Fibroblast of skin of abdomen (primary cell): ENCODE data around the gene ZDHHC11.
"Not testable (repeated sequence)": the region's sequence is repeated elsewhere in the genome, so short reads cannot be mapped to it uniquely, and the experiment has no call there.

Experiments
- DNase-seq: peaks from one replicate; pipeline ENCODE4 v3.0.0-alpha.2; 2013

ZDHHC11 gene

GRCh38 chr5:859798-860296 lies 9.1 kb upstream of the ZDHHC11 start:
- no peak for DNase-seq

- DNase-seq = no peak
These were observed 8.6 kb upstream of the ZDHHC11 start for GRCh38 chr5:859391-859790.

GRCh38 chr5:858726-859125 lies 7.9 kb upstream of the ZDHHC11 start:
- DNase-seq = no peak

GRCh38 chr5:856531-857425 lies 6.0 kb upstream of the ZDHHC11 start:
- peak; percentile 8 for DNase-seq

GRCh38 chr5:855771-856530 lies 5.2 kb upstream of the ZDHHC11 start:
- DNase-seq = peak; percentile 9

- no peak for DNase-seq
These were observed 4.4 kb upstream of the ZDHHC11 start for GRCh38 chr5:854966-855743.

GRCh38 chr5:854217-854616 lies 3.4 kb upstream of the ZDHHC11 start:
- DNase-seq = no peak

- not testable (repeated sequence) for DNase-seq
These were observed 2.8 kb upstream of the ZDHHC11 start for GRCh38 chr5:853416-854090.

- DNase-seq = no peak
These were observed 1.9 kb upstream of the ZDHHC11 start for GRCh38 chr5:852431-853401.

- no peak for DNase-seq
These were observed 1.2 kb upstream of the ZDHHC11 start for GRCh38 chr5:852018-852417.

GRCh38 chr5:851553-851952 lies 767 bp upstream of the ZDHHC11 start:
- no peak for DNase-seq

- no peak for DNase-seq
These were observed 290 bp upstream of the ZDHHC11 start for GRCh38 chr5:851076-851475.

- no peak for DNase-seq
These were observed 1.0 kb downstream of the ZDHHC11 start for GRCh38 chr5:849651-850301.

GRCh38 chr5:848671-849111 lies 2.1 kb downstream of the ZDHHC11 start:
- no peak for DNase-seq

GRCh38 chr5:847736-848135 lies 3.0 kb downstream of the ZDHHC11 start:
- not testable (repeated sequence) for DNase-seq

GRCh38 chr5:847212-847611 lies 3.6 kb downstream of the ZDHHC11 start:
- not testable (repeated sequence) for DNase-seq

- not testable (repeated sequence) for DNase-seq
These were observed 4.1 kb downstream of the ZDHHC11 start for GRCh38 chr5:846602-847091.

- DNase-seq = not testable (repeated sequence)
These were observed 4.8 kb downstream of the ZDHHC11 start for GRCh38 chr5:845676-846601.
